Ovary (tissue), 10 donors: Measurements from ENCODE around the gene BTN2A1. TPM values are rescaled to one million over a fixed set of nuclear protein-coding genes. Genes with fewer than 3 reads are reported as not detected.
A peak's percentile ranks its signal among the peaks of the same experiment; 100 is the strongest.

ENCODE experiments used
- DNase-seq, 5 donors: peaks; one replicate each; pipeline ENCODE4 v3.0.0-alpha.2; 2019 to 2020
- H3K27ac ChIP-seq, 2 donors: fragments of 200-600 bp; one replicate each; pipeline versions ENCODE4 v1.5.1 to v1.8.0; 2019 to 2022
- H3K27me3 ChIP-seq: fragments of 200-600 bp; one replicate; pipeline ENCODE4 v1.8.0; 2022
- H3K36me3 ChIP-seq: fragments of 200-600 bp; sonication (generic); one replicate; pipeline ENCODE4 v1.5.1; 2019
- H3K4me1 ChIP-seq: one replicate; pipeline ENCODE4 v1.8.1; 2013; ENCODE audit warnings: mild to moderate bottlenecking, moderate library complexity; ENCODE audit not compliant: insufficient read depth
- H3K4me3 ChIP-seq: fragments of 200-600 bp; sonication (generic); one replicate; pipeline ENCODE4 v1.5.1; 2017
- H3K9me3 ChIP-seq, 2 donors: fragments of 200-600 bp in 1 of 2; sonication (generic) in 1 of 2; one replicate each; pipeline versions ENCODE4 v1.5.1 to v1.8.1; 2013 to 2019; ENCODE audit warnings: mild to moderate bottlenecking in 1 of 2, moderate library complexity in 1 of 2
- CTCF ChIP-seq, 3 donors: fragments of 450-650 bp in 2 of 3; fragments of 200-600 bp in 1 of 3; IDR thresholded peaks; one replicate each; pipeline versions ENCODE4 v1.5.1 to v1.8.0; 2016 to 2022; ENCODE audit warnings: antibody characterized with exemption in 3 of 3, mild to moderate bottlenecking in 1 of 3
- EP300 ChIP-seq: sonication (generic); formaldehyde crosslinking; IDR thresholded peaks from one replicate; pipeline ENCODE4 v1.6.1; 2017; ENCODE audit warnings: antibody characterized with exemption
- POLR2A ChIP-seq: fragments of 450-650 bp; IDR thresholded peaks from one replicate; pipeline ENCODE4 v1.6.1; 2017; ENCODE audit warnings: antibody characterized with exemption, mild to moderate bottlenecking, moderate library complexity
- WGBS, 3 donors: extraction: QIAGEN DNeasy Blood & Tissue Kit in 1 of 3; methylation state at CpG; one replicate each; pipeline versions ENCODE4 v1.1.5 to v1.1.7; 2013 to 2017; 5-methylcytosine and 5-hydroxymethylcytosine counted together
- intact Hi-C, 4 donors: fragments of 100-400 bp; cut with DNase I; formaldehyde crosslinking; loops; one replicate each; pipeline versions ENCODE4 v1.11.0 to v1.15.1; 2022 to 2023
- long read RNA-seq, 3 donors: library from polyadenylated mRNA in 2 of 3; unstranded in 2 of 3; transcript quantifications; one replicate each; pipeline ENCODE4 v2.0.0 and lab custom pipeline, GENCODE V29; 2021 to 2026
- polyA plus RNA-seq, 2 donors: library from polyadenylated mRNA; stranded (reverse); fragments of 200-250 nt in 1 of 2; fragments of 350-450 nt in 1 of 2; fragmentation: Illumina TruSeq in 1 of 2; extraction: RNeasy Lipid Tissue Mini Kit (QIAGEN cat#74804) in 1 of 2; gene quantifications; one replicate each; pipeline ENCODE4 v1.2.3, GENCODE V29; 2013 to 2014
- total RNA-seq, 7 donors: library from RNA; depleted of rRNA in 2 of 7; stranded (reverse); fragments of >200 nt in 2 of 7; fragmentation: NEBNext Ultra II Directional in 3 of 7; extraction: Animal tissue kit (Norgen Biotek cat#: 25700) in 3 of 7; gene quantifications; one replicate each; pipeline versions ENCODE4 v1.1.0 to v1.2.4, GENCODE V29; 2016 to 2023
- donor health status: DM: no; HTN: no; CAD: no; lungs with moderate emphysema.
- donor health status: DM: no; HTN: no; CAD: no.
- donor health status: Bipolar disorder and iron deficiency.
- donor health status: DM: yes; HTN: yes; CAD: no.
- donor health status: DM: no; HTN: no; CAD: no.
- donor health status: DM: yes; HTN: yes; CAD: no.

The BTN2A1 gene
- total RNA-seq (10 to 100 TPM in 6 of 7 donors, 1 to 10 TPM in 1; 9.0 to 23.2 (median 17.7) TPM), polyA plus RNA-seq (10 to 100 TPM; 20.5 to 33.3 TPM)
- long read RNA-seq, donor 1, transcript BTN2A1-201 (8 exons, 2,920 nt), result major isoform, 16 of 62 reads
- long read RNA-seq, donor 1, partial matches to known transcripts, result 25 of 62 reads
- long read RNA-seq, donor 1, other reads (novel, unspliced or antisense), result 16 of 62 reads
- long read RNA-seq, donor 2, partial matches to known transcripts, result 18 of 19 reads
- long read RNA-seq, donor 2, other reads (novel, unspliced or antisense), result 0 of 19 reads
- long read RNA-seq, donor 3, transcript BTN2A1-201 (8 exons, 2,920 nt), result major isoform, 5 of 19 reads
- long read RNA-seq, donor 3, partial matches to known transcripts, result 8 of 19 reads
- long read RNA-seq, donor 3, other reads (novel, unspliced or antisense), result 0 of 19 reads

- Histone ChIP-seq H3K4me3 (peak within 1 kb of the TSS; percentile 81), H3K27me3 (no peaks in the 10 kb centered on the region), H3K9me3 (no peaks in the 10 kb centered on the region), H3K36me3 (no peaks in the 10 kb centered on the region), H3K4me1 (peaks cover 12% of the 10 kb centered on the region), H3K27ac (peak within 1 kb of the TSS; percentile 32 to 82)
- no peak for TF ChIP-seq EP300
- no peak for TF ChIP-seq CTCF (IDR thresholded peaks at IDR 0.05)
- no peak for TF ChIP-seq POLR2A
- DNase-seq, result peak; percentile 66 to 82 (median 68)
- intact Hi-C loops, result no loop called here
- WGBS, 3 donors, result 0 to 1% (median 0%) methylated on average over 31 of the region's 31 CpGs
Measured at GRCh38 chr6:26457806-26458688, at the start of gene BTN2A1. Gene BTN2A1 (plus strand): TSS chr6:26457955. CDS start chr6:26458637, 682 bp downstream.

- TF ChIP-seq EP300 (no peak), CTCF (IDR thresholded peaks at IDR 0.05) (no peak), POLR2A (no peak)
- no peaks in the 10 kb centered on the region for H3K4me1 ChIP-seq
- H3K27ac ChIP-seq, result no peak overlapping the region
- H3K9me3 ChIP-seq, result no peaks in the 10 kb centered on the region
- intact Hi-C loops, result no loop called here
- no peak overlapping the region for H3K4me3 ChIP-seq
- no peaks in the 10 kb centered on the region for H3K27me3 ChIP-seq
- 85 to 90% (median 86%) methylated on average over 10 of the region's 10 CpGs for WGBS, 3 donors
- DNase-seq, result no peak
- H3K36me3 ChIP-seq, result no peaks in the 10 kb centered on the region
Measured at GRCh38 chr6:26408828-26409730, 48.7 kb upstream of the BTN2A1 start.

GRCh38 chr6:26411751-26412150 lies 46.0 kb upstream of the BTN2A1 start:
- Histone ChIP-seq H3K9me3 (no peaks in the 10 kb centered on the region), H3K27ac (no peak overlapping the region), H3K36me3 (no peaks in the 10 kb centered on the region), H3K4me3 (no peak overlapping the region), H3K27me3 (no peaks in the 10 kb centered on the region), H3K4me1 (no peaks in the 10 kb centered on the region)
- no peak for DNase-seq
- WGBS, 3 donors, result 95 to 96% (median 96%) methylated on average over 3 of the region's 3 CpGs
- TF ChIP-seq CTCF (IDR thresholded peaks at IDR 0.05) (no peak), EP300 (no peak), POLR2A (no peak)
- intact Hi-C loops, result no loop called here

- intact Hi-C loops, result no loop called here
- DNase-seq, result no peak
- TF ChIP-seq POLR2A (no peak), CTCF (IDR thresholded peaks at IDR 0.05) (no peak), EP300 (no peak)
- Histone ChIP-seq H3K27me3 (no peaks in the 10 kb centered on the region), H3K27ac (no peak overlapping the region), H3K9me3 (no peaks in the 10 kb centered on the region), H3K36me3 (no peaks in the 10 kb centered on the region), H3K4me1 (no peaks in the 10 kb centered on the region), H3K4me3 (no peak overlapping the region)
- 58 to 70% (median 58%) methylated on average over 3 of the region's 3 CpGs for WGBS, 3 donors
Measured at GRCh38 chr6:26412228-26412627, 45.5 kb upstream of the BTN2A1 start.
